HEK293 (cell line): ENCODE measurements around the gene MYH7B.

Experiments used
- CTCF ChIA-PET: fragments of 350-600 bp; formaldehyde crosslinking; extraction: SDS; loops from one replicate; lab custom pipeline; 2021; ENCODE audit warnings: antibody characterized with exemption; lab: Yijun Ruan, JAX
- POLR2A ChIA-PET: fragments of 300-600 bp; formaldehyde crosslinking; extraction: SDS; loops from one replicate; lab custom pipeline; 2020; ENCODE audit warnings: antibody characterized with exemption, inconsistent platforms; lab: Yijun Ruan, JAX
- H3K27ac ChIP-seq: fragments of 200-500 bp; sonication (Bioruptor generic); 2 replicates; pipeline ENCODE4 v1.5.1; 2014; ENCODE audit warnings: low read depth, low read length, control low read depth, inconsistent platforms; ENCODE audit errors: extremely low read depth
- H3K36me3 ChIP-seq, 2 experiments: fragments of 200-500 bp in 1 of 2; sonication (Bioruptor generic) in 1 of 2; 1 replicate in 1 of 2; 2 replicates in 1 of 2; pipeline ENCODE4 v1.5.1; 2014 to 2017; ENCODE audit warnings: inconsistent platforms in 2 of 2, low read length in 2 of 2; ENCODE audit not compliant: control insufficient read depth in 2 of 2, insufficient read depth in 1 of 2
- H3K4me1 ChIP-seq: fragments of 200-500 bp; sonication (Bioruptor generic); 2 replicates; pipeline ENCODE4 v1.5.1; 2014; ENCODE audit warnings: mild to moderate bottlenecking, low read length, inconsistent platforms; ENCODE audit not compliant: control insufficient read depth, insufficient read depth
- H3K4me3 ChIP-seq: 2 replicates; pipeline ENCODE4 v1.5.1; 2011; ENCODE audit warnings: low read depth, mild to moderate bottlenecking, control low read depth, low read length, moderate library complexity
- H3K9me3 ChIP-seq: fragments of 200-500 bp; sonication (Bioruptor generic); 2 replicates; pipeline ENCODE4 v1.5.1; 2014; ENCODE audit warnings: low read depth, low read length, inconsistent platforms; ENCODE audit not compliant: control insufficient read depth, insufficient read depth
- SCRT1 ChIP-seq: fragments of 450-650 bp; formaldehyde crosslinking; IDR thresholded peaks from 2 replicates; pipeline ENCODE4 v1.5.1; 2016; ENCODE audit warnings: missing biosample characterization, missing genetic modification characterization, borderline replicate concordance
- ZNF146 ChIP-seq: fragments of 450-650 bp; formaldehyde crosslinking; IDR thresholded peaks from 2 replicates; pipeline ENCODE4 v1.5.1; 2016; ENCODE audit warnings: missing biosample characterization, missing genetic modification characterization
- ZNF302 ChIP-seq: fragments of 450-650 bp; formaldehyde crosslinking; IDR thresholded peaks from 2 replicates; pipeline ENCODE4 v1.5.1; 2016; ENCODE audit warnings: missing biosample characterization, missing genetic modification characterization, low read depth
- ZNF311 ChIP-seq: fragments of 450-650 bp; formaldehyde crosslinking; IDR thresholded peaks from 2 replicates; pipeline ENCODE4 v1.5.1; 2017; ENCODE audit warnings: missing biosample characterization, missing genetic modification characterization, borderline replicate concordance
- ZNF600 ChIP-seq: fragments of 450-650 bp; formaldehyde crosslinking; IDR thresholded peaks from 2 replicates; pipeline ENCODE4 v1.5.1; 2016; ENCODE audit warnings: missing biosample characterization, missing genetic modification characterization
- ZNF664 ChIP-seq: fragments of 450-650 bp; formaldehyde crosslinking; IDR thresholded peaks from 2 replicates; pipeline ENCODE4 v1.5.1; 2016; ENCODE audit warnings: missing biosample characterization, missing genetic modification characterization
- TF ChIP-seq, protein P1 (sequence below): fragments of 450-650 bp; formaldehyde crosslinking; IDR thresholded peaks from 2 replicates; pipeline ENCODE4 v1.5.1; 2016; ENCODE audit warnings: missing biosample characterization, missing genetic modification characterization, borderline replicate concordance
- TF ChIP-seq, protein P2 (sequence below): fragments of 450-650 bp; formaldehyde crosslinking; IDR thresholded peaks from 2 replicates; pipeline ENCODE4 v1.5.1; 2016; ENCODE audit warnings: missing biosample characterization, missing genetic modification characterization

The MYH7B gene

DNA sequence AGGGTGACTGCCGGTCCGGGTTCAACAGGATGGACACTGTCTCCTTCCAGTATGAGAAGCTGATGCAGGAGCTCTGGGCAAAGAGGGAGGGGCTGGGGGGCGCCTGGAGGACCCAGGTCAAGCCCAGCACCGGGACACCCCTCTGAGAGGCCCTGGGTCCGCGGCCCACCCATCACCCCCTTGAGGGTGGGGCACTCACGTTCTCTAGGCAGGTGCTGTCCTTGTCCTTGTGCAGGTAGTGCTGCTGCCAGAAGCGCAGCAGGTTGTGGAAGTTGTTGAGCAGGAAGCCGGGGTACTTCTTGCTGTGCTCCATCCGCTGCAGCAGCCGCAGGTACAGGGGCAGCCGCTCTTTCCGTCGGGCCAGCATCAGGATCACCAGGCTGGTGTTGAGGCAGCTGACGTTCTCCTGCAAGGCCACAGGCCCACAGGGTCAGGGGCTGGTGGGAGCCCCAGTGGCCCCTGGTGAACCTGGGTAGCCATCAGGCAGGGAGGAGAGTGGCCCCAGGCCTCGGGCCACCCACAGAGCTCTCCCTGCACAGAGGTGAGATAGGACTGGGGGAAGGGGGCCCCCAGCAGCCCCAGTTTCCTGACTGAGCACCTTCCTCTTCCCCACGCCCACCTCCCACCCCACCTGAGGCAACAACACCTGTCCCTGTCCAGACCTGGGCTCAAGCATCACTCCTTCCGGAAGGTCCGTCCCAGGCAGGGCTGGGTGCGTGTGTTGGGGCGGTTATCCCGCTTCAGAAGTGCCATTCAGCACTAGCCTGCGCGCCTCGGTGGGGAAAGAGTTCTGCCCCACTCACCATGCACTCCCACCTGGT, 47.8 kb downstream of the MYH7B start:
- H3K9me3 ChIP-seq: no peaks in the 10 kb centered on the region
- peaks cover 0 to 99% of the 10 kb centered on the region in 2 experiments for H3K36me3 ChIP-seq
- H3K27ac ChIP-seq: no peak overlapping the region
- POLR2A ChIA-PET: no interaction called here
- TF ChIP-seq SCRT1 (tag by site-specific recombination): 0 out of 2 replicates have a peak, but pooled peaks have one; percentile 14
- TF ChIP-seq, protein P1, sequence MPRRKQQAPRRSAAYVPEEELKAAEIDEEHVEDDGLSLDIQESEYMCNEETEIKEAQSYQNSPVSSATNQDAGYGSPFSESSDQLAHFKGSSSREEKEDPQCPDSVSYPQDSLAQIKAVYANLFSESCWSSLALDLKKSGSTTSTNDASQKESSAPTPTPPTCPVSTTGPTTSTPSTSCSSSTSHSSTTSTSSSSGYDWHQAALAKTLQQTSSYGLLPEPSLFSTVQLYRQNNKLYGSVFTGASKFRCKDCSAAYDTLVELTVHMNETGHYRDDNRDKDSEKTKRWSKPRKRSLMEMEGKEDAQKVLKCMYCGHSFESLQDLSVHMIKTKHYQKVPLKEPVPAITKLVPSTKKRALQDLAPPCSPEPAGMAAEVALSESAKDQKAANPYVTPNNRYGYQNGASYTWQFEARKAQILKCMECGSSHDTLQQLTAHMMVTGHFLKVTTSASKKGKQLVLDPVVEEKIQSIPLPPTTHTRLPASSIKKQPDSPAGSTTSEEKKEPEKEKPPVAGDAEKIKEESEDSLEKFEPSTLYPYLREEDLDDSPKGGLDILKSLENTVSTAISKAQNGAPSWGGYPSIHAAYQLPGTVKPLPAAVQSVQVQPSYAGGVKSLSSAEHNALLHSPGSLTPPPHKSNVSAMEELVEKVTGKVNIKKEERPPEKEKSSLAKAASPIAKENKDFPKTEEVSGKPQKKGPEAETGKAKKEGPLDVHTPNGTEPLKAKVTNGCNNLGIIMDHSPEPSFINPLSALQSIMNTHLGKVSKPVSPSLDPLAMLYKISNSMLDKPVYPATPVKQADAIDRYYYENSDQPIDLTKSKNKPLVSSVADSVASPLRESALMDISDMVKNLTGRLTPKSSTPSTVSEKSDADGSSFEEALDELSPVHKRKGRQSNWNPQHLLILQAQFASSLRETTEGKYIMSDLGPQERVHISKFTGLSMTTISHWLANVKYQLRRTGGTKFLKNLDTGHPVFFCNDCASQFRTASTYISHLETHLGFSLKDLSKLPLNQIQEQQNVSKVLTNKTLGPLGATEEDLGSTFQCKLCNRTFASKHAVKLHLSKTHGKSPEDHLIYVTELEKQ (tag by site-specific recombination): no peak
- H3K4me3 ChIP-seq: no peak overlapping the region
- no peaks in the 10 kb centered on the region for H3K4me1 ChIP-seq
- CTCF ChIA-PET: interaction anchor here (0.6 kb wide), 1 partner anchor 436 kb away, joined by 3 read pairs; no protein-coding TSS in a partner anchor

DNA sequence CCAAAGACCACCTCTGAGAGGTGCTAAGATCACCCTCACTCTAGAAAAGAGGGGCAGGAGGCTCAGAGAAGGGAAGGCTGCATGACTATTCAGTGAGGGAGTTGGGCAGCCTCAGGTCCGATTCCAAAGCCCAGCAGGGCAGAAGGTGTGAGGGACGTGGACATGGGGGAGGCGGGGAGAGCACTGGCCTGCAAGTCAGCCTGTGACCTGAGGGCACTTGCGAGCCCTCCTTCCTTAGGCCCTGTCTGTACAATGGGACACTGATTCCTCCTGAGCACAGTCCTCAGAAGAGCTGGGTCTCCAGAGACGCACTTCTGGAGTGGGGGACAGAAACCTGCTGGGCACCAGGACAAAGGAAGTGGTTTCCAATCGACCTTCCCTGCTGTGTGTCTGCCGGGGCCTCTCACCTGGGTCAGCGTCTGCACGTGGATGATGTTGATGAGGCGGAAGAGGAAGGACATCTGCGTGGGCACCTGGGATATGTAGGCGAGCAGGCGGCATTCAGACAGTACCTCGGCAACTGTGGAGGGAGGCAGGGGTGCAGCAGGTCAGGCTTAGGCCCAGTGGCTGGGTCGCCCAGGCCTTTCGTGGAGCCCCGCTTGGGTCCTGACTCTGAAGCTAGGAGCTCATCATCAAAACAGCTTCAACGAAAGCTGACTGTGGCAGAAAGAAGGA, 48.5 kb downstream of the MYH7B start:
- CTCF ChIA-PET: interaction anchor here (0.6 kb wide), 1 partner anchor 779 kb away, joined by 3 read pairs; no protein-coding TSS in a partner anchor
- Histone ChIP-seq H3K27ac (no peak overlapping the region), H3K9me3 (no peaks in the 10 kb centered on the region), H3K36me3 (peaks cover under 1 to 99% of the 10 kb centered on the region in 2 experiments), H3K4me1 (no peaks in the 10 kb centered on the region), H3K4me3 (no peak overlapping the region)
- POLR2A ChIA-PET: no interaction called here
- TF ChIP-seq ZNF664 (tag by site-specific recombination): no peak
- TF ChIP-seq, protein P2, sequence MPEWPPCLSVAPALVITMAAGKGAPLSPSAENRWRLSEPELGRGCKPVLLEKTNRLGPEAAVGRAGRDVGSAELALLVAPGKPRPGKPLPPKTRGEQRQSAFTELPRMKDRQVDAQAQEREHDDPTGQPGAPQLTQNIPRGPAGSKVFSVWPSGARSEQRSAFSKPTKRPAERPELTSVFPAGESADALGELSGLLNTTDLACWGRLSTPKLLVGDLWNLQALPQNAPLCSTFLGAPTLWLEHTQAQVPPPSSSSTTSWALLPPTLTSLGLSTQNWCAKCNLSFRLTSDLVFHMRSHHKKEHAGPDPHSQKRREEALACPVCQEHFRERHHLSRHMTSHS: no peak

DNA sequence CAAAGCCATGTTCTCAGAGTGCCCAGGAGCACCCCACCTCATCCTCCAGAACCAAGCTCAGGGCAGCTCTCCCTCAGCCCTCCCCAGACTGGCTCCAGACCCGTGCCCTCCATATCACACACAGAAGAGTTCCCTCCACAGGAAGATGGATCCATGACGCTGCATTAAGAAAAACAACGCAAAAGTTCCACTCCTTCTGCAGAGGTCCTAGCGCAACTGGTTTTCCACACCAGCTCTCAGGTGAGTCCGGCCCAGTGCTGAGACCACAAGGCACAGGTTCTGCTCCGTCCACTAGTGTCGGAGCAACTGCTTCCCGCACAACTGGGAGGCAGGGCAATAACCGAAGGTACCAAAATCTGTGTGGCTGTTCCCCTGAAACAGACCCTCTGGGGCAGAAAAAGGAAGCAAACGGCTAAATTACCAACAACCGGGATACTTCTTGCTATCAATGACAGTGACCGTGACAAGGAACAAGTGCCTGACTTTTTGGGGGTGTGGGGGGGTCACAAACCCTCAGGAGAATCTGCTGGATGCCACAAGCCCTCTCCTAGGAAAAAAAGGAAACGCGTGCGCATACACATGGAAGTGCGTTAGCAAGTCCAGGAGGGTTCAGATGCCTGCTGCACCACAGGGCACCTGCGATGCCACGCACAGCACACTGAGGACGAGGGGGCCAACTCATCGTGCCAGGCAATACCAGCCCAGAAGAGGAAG, 49.2 kb downstream of the MYH7B start:
- Histone ChIP-seq H3K27ac (no peak overlapping the region), H3K9me3 (no peaks in the 10 kb centered on the region), H3K4me3 (no peak overlapping the region), H3K4me1 (no peaks in the 10 kb centered on the region), H3K36me3 (peaks cover 4 to 100% of the 10 kb centered on the region in 2 experiments)
- TF ChIP-seq ZNF302 (tag by site-specific recombination) (no peak), ZNF600 (tag by site-specific recombination) (peak; percentile 68), ZNF146 (tag by site-specific recombination) (no peak), ZNF311 (tag by site-specific recombination) (no peak)
- ChIA-PET CTCF (interaction anchor here (0.6 kb wide), 1 partner anchor 779 kb away, joined by 3 read pairs; no protein-coding TSS in a partner anchor), POLR2A (no interaction called here)
